OCI-LY3 (cell line): ENCODE measurements around the gene SLC66A2.

Experiments used
- EZH2phosphoT487 ChIP-seq: fragments of 200-600 bp; shearing (Covaris generic); IDR thresholded peaks from 2 replicates; pipeline ENCODE4 v1.6.1; 2018; ENCODE audit warnings: antibody characterized with exemption, mixed run types, low read depth
- TF ChIP-seq, protein P1 (sequence below): fragments of 200-600, 300-600 bp; sonication (generic); IDR thresholded peaks from 2 replicates; pipeline ENCODE4 v1.5.1; 2014; ENCODE audit warnings: antibody characterized with exemption, low read length, low read depth

DNA sequence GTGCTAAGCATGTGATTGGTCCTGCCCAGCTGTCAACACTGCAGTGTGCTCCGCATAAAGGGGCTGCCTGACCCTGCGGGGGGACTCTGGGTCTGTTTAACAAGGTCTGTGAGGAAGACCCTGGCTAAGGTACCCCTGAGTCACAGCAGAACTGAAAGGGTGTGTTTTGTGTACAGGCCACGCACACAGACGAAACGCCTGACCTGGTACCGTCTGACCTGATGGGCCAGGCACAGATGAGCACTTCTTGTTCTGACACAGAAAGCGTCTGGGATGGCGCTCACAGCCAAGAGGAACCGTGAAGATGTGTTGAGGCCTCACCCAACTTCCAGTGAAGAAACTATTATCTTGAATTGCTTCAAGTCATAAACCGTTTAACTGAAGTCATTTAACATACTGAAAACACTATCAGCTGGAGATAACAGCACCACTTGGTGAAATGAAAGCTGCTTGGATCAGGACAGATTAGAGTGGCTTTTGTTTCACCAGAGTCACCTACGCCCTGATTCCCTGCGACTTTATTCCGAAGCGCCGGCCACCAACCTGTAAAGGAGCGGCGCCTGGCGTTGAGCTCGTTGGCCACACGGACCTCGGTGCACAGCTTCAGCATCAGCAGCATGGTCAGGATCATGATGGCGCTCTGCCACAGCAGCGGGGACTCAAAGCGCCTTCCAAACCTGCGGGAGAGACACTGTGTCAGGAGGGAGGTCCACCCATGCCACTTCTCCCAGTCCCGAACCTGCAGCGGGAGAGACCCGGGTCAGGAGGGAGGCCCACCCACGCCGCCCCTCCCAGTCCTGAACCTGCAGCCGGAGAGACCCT is 8.5 kb downstream of the SLC66A2 start:
- TF ChIP-seq, protein P1, sequence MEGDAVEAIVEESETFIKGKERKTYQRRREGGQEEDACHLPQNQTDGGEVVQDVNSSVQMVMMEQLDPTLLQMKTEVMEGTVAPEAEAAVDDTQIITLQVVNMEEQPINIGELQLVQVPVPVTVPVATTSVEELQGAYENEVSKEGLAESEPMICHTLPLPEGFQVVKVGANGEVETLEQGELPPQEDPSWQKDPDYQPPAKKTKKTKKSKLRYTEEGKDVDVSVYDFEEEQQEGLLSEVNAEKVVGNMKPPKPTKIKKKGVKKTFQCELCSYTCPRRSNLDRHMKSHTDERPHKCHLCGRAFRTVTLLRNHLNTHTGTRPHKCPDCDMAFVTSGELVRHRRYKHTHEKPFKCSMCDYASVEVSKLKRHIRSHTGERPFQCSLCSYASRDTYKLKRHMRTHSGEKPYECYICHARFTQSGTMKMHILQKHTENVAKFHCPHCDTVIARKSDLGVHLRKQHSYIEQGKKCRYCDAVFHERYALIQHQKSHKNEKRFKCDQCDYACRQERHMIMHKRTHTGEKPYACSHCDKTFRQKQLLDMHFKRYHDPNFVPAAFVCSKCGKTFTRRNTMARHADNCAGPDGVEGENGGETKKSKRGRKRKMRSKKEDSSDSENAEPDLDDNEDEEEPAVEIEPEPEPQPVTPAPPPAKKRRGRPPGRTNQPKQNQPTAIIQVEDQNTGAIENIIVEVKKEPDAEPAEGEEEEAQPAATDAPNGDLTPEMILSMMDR = no peak
- no peak for TF ChIP-seq EZH2phosphoT487
